Naive thymus-derived CD4-positive, alpha-beta T cell (primary cell): ENCODE results near the gene CD8B2. TPM values are rescaled to one million over a fixed set of nuclear protein-coding genes. Genes with fewer than 3 reads are reported as not detected.
A peak's percentile ranks its signal among the peaks of the same experiment; 100 is the strongest.
"Not testable (repeated sequence)": the region's sequence is repeated elsewhere in the genome, so short reads cannot be mapped to it uniquely, and the experiment has no call there.

ENCODE experiments used
- ATAC-seq: fragments of 150-1000 bp; cut with Tn5 transposase; 2 replicates; pipeline ENCODE4 v1.10.0; 2021; ENCODE audit warnings: mild to moderate bottlenecking, moderate library complexity
- CTCF ChIA-PET: fragments of 350-600 bp; sonication (Branson Sonifier 250); formaldehyde crosslinking; loops from one replicate; lab custom pipeline; 2021; ENCODE audit warnings: antibody characterized with exemption; lab: Charles Lee
- POLR2A ChIA-PET: fragments of 350-600 bp; sonication (Branson Sonifier 250); formaldehyde crosslinking; loops from one replicate; lab custom pipeline; 2021; ENCODE audit warnings: antibody characterized with exemption, inconsistent platforms; lab: Charles Lee
- DNase-seq, 9 donors: peaks; one replicate each; pipeline versions ENCODE4 v3.0.0 to v3.0.0-alpha.2; 2020 to 2022; ENCODE audit warnings: mixed read lengths in 1 of 9
- H3K27ac ChIP-seq: one replicate; pipeline ENCODE4 v1.7.0; 2013; ENCODE audit warnings: mild to moderate bottlenecking, low read depth, low read length, moderate library complexity
- H3K27me3 ChIP-seq, 2 donors: one replicate each; pipeline ENCODE4 v1.7.0; 2013; ENCODE audit warnings: low read length in 2 of 2, mild to moderate bottlenecking in 2 of 2, moderate library complexity in 2 of 2; ENCODE audit not compliant: control insufficient read depth in 2 of 2, insufficient read depth in 2 of 2
- H3K36me3 ChIP-seq, 3 experiments: 1 replicate in 2 of 3; 2 replicates in 1 of 3; pipeline ENCODE4 v1.7.0; 2013; ENCODE audit warnings: low read length in 3 of 3, mild to moderate bottlenecking in 3 of 3, moderate library complexity in 1 of 3; ENCODE audit not compliant: insufficient read depth in 3 of 3, control insufficient read depth in 2 of 3
- H3K4me1 ChIP-seq, 2 donors: one replicate each; pipeline ENCODE4 v1.7.0; 2013; ENCODE audit warnings: low read length in 2 of 2, mild to moderate bottlenecking in 2 of 2, moderate library complexity in 1 of 2; ENCODE audit not compliant: control insufficient read depth in 2 of 2, insufficient read depth in 2 of 2
- H3K4me3 ChIP-seq: 2 replicates; pipeline ENCODE4 v1.7.0; 2013; ENCODE audit warnings: mild to moderate bottlenecking, low read length
- H3K9me3 ChIP-seq, 3 experiments: 1 replicate in 2 of 3; 2 replicates in 1 of 3; pipeline ENCODE4 v1.7.0; 2013; ENCODE audit warnings: low read length in 3 of 3; ENCODE audit not compliant: control insufficient read depth in 2 of 3
- H3K27ac Mint-ChIP-seq, 9 donors: one replicate each; pipeline ENCODE4 v1.8.0; 2020 to 2022; ENCODE audit warnings: mixed read lengths in 9 of 9, mild to moderate bottlenecking in 8 of 9, moderate library complexity in 5 of 9, inconsistent platforms in 2 of 9
- H3K27me3 Mint-ChIP-seq, 5 donors: one replicate each; pipeline ENCODE4 v1.8.0; 2021 to 2022; ENCODE audit warnings: mixed read lengths in 5 of 5, mild to moderate bottlenecking in 1 of 5
- H3K36me3 Mint-ChIP-seq, 5 donors: one replicate each; pipeline ENCODE4 v1.8.0; 2020 to 2022; ENCODE audit warnings: mixed read lengths in 5 of 5, mild to moderate bottlenecking in 3 of 5, inconsistent platforms in 1 of 5
- H3K4me1 Mint-ChIP-seq, 7 donors: one replicate each; pipeline ENCODE4 v1.8.0; 2020 to 2022; ENCODE audit warnings: mixed read lengths in 7 of 7, mild to moderate bottlenecking in 3 of 7, inconsistent platforms in 1 of 7
- H3K4me3 Mint-ChIP-seq, 10 donors: one replicate each; pipeline ENCODE4 v1.8.0; 2020 to 2022; ENCODE audit warnings: mild to moderate bottlenecking in 10 of 10, mixed read lengths in 10 of 10, moderate library complexity in 6 of 10, inconsistent platforms in 2 of 10
- H3K9me3 Mint-ChIP-seq, 11 donors: one replicate each; pipeline ENCODE4 v1.8.0; 2020 to 2022; ENCODE audit warnings: mixed read lengths in 11 of 11, mild to moderate bottlenecking in 4 of 11, inconsistent platforms in 1 of 11, moderate library complexity in 1 of 11
- intact Hi-C, 2 donors: fragments of 100-400 bp; cut with micrococcal nuclease; formaldehyde crosslinking; loops; one replicate each; pipeline ENCODE4 v1.15.1; 2023
- polyA plus RNA-seq, 2 donors: library from polyadenylated mRNA; unstranded; fragments of 300-500 nt; fragmentation: Illumina TruSeq; gene quantifications; one replicate each; pipeline ENCODE4 v1.2.3, GENCODE V29; 2021
- total RNA-seq, 6 experiments: library from RNA in 5 of 6; stranded (reverse) in 5 of 6; gene quantifications; 1 replicate in 5 of 6; 2 replicates in 1 of 6; pipeline ENCODE4 v1.2.3 and lab custom pipeline; 2021 to 2026

Gene CD8B2
- total and polyA plus RNA-seq, 7 experiments from 2014 or later, result 0.64 TPM; not detected in 6

DNA sequence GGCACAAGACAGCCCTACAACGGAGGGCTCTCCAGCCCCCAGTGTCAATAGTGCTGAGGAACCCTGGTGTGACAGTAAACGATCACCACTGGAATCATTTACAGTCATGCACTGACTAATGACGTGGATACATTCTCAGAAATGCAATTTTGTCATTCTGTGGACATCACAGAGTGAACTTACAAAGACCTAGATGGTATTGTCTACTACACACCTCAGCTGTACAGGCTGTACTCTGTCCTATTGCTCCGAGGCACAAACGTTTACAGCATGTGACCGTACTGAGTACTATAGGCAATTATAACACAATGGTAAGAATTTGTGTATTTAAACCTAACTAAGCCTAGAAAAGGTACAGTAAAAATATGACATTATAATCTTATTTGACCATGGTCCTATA lies 67.2 kb downstream of the CD8B2 start:
- ATAC-seq (no peak), DNase-seq (no peak)
- ChIA-PET POLR2A (no interaction called here), CTCF (no interaction called here)
- Histone ChIP-seq H3K36me3 (no peaks in the 10 kb centered on the region), H3K9me3 (no peaks in the 10 kb centered on the region), H3K4me3 (no peak overlapping the region), H3K4me1 (no peaks in the 10 kb centered on the region), H3K27me3 (no peaks in the 10 kb centered on the region), H3K27ac (no peak overlapping the region)
- Mint-ChIP-seq H3K9me3 (peaks cover 0 to 9% (median 0%) of the 10 kb centered on the region in 11 donors), H3K4me1 (peaks cover 0 to under 1% (median 0%) of the 10 kb centered on the region in 7 donors), H3K4me3 (no peak overlapping the region), H3K27ac (no peak overlapping the region), H3K27me3 (peaks cover 0 to 8% (median 3%) of the 10 kb centered on the region in 5 donors), H3K36me3 (peaks cover 0 to under 1% (median 0%) of the 10 kb centered on the region in 5 donors)
- intact Hi-C loops, result no loop called here

DNA sequence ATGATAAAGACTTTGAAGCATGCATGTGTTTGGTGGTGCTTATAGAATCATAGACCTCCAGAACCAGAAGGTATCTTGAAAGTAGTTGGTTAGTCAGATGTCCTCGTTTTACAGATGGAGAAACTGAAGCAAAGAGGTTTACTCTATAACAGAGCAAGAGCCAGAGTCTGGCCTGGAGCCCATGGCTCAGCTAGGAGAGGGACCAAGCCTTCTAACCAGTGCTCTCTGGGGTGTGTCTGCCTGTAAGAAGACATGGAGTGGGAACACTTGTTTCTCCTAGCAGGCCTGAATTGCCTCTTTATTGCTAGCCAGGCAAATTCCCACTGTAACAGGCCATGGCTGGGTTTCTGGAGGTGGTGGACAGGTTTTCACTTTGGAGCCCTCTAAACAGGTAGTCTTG lies 67.9 kb downstream of the CD8B2 start:
- H3K4me1 Mint-ChIP-seq, result peaks cover 0 to 2% (median 0%) of the 10 kb centered on the region in 7 donors
- peaks cover 0 to 5% (median 0%) of the 10 kb centered on the region in 5 donors for H3K36me3 Mint-ChIP-seq
- Histone ChIP-seq H3K27me3 (no peaks in the 10 kb centered on the region), H3K4me1 (no peaks in the 10 kb centered on the region), H3K27ac (no peak overlapping the region), H3K9me3 (no peaks in the 10 kb centered on the region), H3K36me3 (no peaks in the 10 kb centered on the region), H3K4me3 (no peak overlapping the region)
- ChIA-PET CTCF (no interaction called here), POLR2A (no interaction called here)
- no peak overlapping the region for H3K4me3 Mint-ChIP-seq
- peaks cover 0 to 11% (median 3%) of the 10 kb centered on the region in 5 donors for H3K27me3 Mint-ChIP-seq
- ATAC-seq (no peak), DNase-seq (no peak)
- H3K27ac Mint-ChIP-seq, result no peak overlapping the region
- peaks cover 0 to 9% (median 0%) of the 10 kb centered on the region in 11 donors for H3K9me3 Mint-ChIP-seq
- intact Hi-C loops, result no loop called here

DNA sequence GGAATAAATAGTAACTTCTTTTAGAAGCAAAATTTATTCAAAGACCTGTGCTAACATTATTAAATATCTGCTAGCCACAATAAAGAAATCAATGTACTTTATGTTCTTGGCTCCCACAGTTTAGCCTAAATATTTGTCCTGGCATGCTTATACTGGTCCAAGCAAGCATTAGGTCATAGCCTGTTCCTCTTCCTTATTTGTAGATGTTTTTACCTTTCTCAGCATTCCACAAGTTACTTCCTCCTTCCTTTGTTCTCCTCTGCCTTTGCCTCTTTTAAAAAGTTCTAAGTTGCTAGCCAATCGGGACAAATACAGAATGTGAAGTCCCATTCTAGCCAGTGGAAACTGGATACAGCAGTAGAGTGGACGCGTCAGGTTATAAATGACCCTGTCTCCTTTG lies 72.6 kb downstream of the CD8B2 start:
- H3K27ac Mint-ChIP-seq, DNase-seq, H3K4me3 ChIP-seq, H3K9me3 Mint-ChIP-seq, H3K9me3 ChIP-seq, POLR2A ChIA-PET, H3K36me3 Mint-ChIP-seq, CTCF ChIA-PET, H3K27me3 ChIP-seq, ATAC-seq, H3K36me3 ChIP-seq, H3K27ac ChIP-seq, intact Hi-C loops, H3K4me3 Mint-ChIP-seq: not testable (repeated sequence)
- Mint-ChIP-seq H3K27me3 (peaks cover 0 to 11% (median 5%) of the 10 kb centered on the region in 5 donors), H3K4me1 (peaks cover 0 to 24% (median 17%) of the 10 kb centered on the region in 7 donors)
- peaks cover 0 to 12% of the 10 kb centered on the region in 2 donors for H3K4me1 ChIP-seq

DNA sequence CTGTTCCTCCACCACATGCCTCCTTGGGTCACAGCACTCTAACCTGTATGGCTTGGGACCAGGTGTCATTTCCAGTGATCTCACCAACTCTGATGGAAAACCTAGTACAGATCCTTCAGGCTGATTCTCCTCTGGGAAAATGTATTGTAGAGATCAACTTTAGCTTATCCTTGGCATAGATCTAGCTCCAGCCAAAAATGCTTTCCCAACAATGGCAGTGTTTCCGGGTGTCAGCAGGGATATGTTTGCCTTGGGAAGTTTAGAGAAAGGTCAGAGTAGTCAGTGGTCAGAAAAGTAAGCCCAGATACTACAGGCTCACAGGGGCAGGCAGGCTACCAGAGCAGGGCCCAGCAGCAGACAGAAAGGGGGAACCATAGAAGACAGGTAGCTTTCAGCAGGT lies 73.6 kb downstream of the CD8B2 start:
- Mint-ChIP-seq H3K4me3 (no peak overlapping the region), H3K4me1 (peaks cover 0 to 34% (median 25%) of the 10 kb centered on the region in 7 donors), H3K9me3 (peaks cover 0 to 9% (median 0%) of the 10 kb centered on the region in 11 donors), H3K27me3 (peaks cover 0 to 7% (median 5%) of the 10 kb centered on the region in 5 donors), H3K36me3 (peaks cover 0 to 5% (median 0%) of the 10 kb centered on the region in 5 donors), H3K27ac (no peak overlapping the region)
- peaks cover 0 to 12% of the 10 kb centered on the region in 2 donors for H3K4me1 ChIP-seq
- no peak overlapping the region for H3K27ac ChIP-seq
- DNase-seq, result no peak
- ChIA-PET POLR2A (no interaction called here), CTCF (no interaction called here)
- ATAC-seq, result no peak
- no peak overlapping the region for H3K4me3 ChIP-seq
- H3K9me3 ChIP-seq, result no peaks in the 10 kb centered on the region
- no peaks in the 10 kb centered on the region for H3K36me3 ChIP-seq
- no peaks in the 10 kb centered on the region for H3K27me3 ChIP-seq
- intact Hi-C loops, result no loop called here

DNA sequence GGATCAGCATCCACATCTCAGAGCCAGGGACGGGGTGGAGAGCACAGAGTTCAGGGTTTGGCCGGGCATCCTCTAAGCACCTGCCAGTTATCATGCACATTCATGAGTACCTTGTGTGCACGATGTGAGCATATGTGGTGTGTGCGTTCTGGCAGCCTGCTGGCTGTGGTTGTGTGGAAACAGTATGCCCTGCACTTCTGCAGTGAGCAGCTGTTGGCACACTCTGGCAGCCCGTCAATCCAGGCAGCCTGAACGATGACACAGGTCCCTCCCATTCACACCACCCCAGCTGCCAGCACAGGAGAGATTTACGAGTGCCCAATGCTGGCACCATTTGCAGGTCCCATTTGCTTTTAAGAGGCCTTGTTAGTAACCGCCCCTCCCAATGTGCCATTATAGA lies 74.2 kb downstream of the CD8B2 start:
- H3K27me3 ChIP-seq, result no peaks in the 10 kb centered on the region
- H3K4me3 ChIP-seq, result no peak overlapping the region
- ATAC-seq (peak; percentile 31), DNase-seq (no peak)
- Mint-ChIP-seq H3K36me3 (peaks cover 0 to 5% (median 0%) of the 10 kb centered on the region in 5 donors), H3K9me3 (peaks cover 0 to 8% (median 0%) of the 10 kb centered on the region in 11 donors), H3K4me3 (no peak overlapping the region), H3K27ac (no peak overlapping the region), H3K27me3 (peaks cover 0 to 7% (median 5%) of the 10 kb centered on the region in 5 donors), H3K4me1 (peaks cover 2 to 39% (median 31%) of the 10 kb centered on the region in 7 donors)
- intact Hi-C loops, result no loop called here
- H3K9me3 ChIP-seq, result no peaks in the 10 kb centered on the region
- ChIA-PET CTCF (no interaction called here), POLR2A (no interaction called here)
- H3K27ac ChIP-seq, result no peak overlapping the region
- H3K4me1 ChIP-seq, result peaks cover 0 to 15% of the 10 kb centered on the region in 2 donors
- H3K36me3 ChIP-seq, result no peaks in the 10 kb centered on the region

DNA sequence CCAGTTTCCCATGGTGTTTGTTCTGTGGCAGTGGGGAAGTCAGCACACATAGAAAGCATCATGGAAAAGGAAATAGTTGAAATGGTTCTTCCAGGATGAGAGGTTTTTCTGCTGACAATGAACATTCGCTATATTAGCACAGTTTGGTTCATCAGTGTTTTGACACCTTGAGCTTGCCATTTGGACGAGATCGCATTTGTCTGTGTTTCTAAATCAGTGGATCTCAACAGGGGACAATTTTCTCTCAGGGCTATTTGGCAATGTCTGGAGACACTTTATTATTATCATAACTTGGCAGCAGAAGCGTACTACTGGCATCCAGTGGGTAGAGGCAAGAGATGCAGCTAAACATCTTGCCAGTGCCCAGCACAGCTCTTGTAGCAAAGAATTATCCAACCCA lies 74.6 kb downstream of the CD8B2 start:
- no peak overlapping the region for H3K27ac Mint-ChIP-seq
- Histone ChIP-seq H3K4me1 (peaks cover 0 to 15% of the 10 kb centered on the region in 2 donors), H3K27ac (no peak overlapping the region), H3K4me3 (no peak overlapping the region), H3K9me3 (no peaks in the 10 kb centered on the region), H3K36me3 (no peaks in the 10 kb centered on the region), H3K27me3 (no peaks in the 10 kb centered on the region)
- H3K9me3 Mint-ChIP-seq, result peaks cover 0 to 3% (median 0%) of the 10 kb centered on the region in 11 donors
- H3K4me3 Mint-ChIP-seq, result no peak overlapping the region
- H3K4me1 Mint-ChIP-seq, result peaks cover 2 to 41% (median 32%) of the 10 kb centered on the region in 7 donors
- ChIA-PET CTCF (no interaction called here), POLR2A (interaction anchor here (0.8 kb wide), 1 partner anchor 12 kb away, joined by 3 read pairs; no protein-coding TSS in a partner anchor)
- ATAC-seq (no peak), DNase-seq (no peak)
- H3K27me3 Mint-ChIP-seq, result peaks cover 0 to 7% (median 2%) of the 10 kb centered on the region in 5 donors
- peaks cover 0 to 5% (median 0%) of the 10 kb centered on the region in 5 donors for H3K36me3 Mint-ChIP-seq
- intact Hi-C loops, result no loop called here
